Activated T-cell treated with anti-CD3 and anti-CD28 coated beads for 4 hours (primary cell): Measurements from ENCODE around the gene NDUFS3.
A peak's percentile ranks its signal among the peaks of the same experiment; 100 is the strongest.
"Not testable (repeated sequence)": the region's sequence is repeated elsewhere in the genome, so short reads cannot be mapped to it uniquely, and the experiment has no call there.

ENCODE experiments used
- DNase-seq: peaks from one replicate; pipeline ENCODE4 v3.0.0-alpha.2; 2020

The NDUFS3 gene

DNA sequence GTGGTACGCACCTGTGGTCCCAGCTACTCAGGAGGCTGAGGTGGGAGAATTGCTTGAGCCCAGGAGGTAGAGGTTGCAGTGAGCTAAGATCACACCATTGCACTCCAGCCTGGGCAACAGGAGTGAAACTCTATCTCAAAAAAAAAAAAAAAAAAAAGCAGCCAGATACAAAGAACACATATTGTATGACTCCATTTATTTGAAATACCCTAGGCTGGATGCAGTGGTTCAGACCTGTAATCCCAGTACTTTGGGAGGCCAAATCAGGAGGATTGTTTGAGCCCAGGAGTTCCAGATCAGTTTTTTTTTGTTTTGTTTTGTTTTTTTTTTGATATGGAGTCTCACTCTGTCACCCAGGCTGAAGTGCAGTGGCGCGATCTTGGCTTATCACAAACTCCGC is 16.5 kb upstream of the NDUFS3 start:
- DNase-seq, result not testable (repeated sequence)

DNA sequence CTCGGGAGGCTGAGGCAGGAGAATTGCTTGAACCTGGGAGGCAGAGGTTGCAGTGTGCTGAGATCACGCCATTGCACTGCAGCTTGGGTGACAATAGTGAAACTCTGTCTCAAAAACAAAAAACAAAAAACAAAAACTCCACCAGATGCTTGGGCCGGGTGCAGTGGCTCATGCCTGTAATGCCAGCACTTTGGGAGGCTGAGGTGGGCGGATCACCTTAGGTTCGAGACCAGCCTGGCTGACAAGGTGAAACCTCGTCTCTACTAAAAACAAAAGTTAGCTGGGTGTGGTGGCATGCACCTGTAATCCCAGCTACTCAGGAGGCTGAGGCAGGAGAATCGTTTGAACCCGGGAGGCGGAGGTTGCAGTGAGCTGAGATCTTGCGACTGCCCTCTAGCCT is 14.5 kb upstream of the NDUFS3 start:
- DNase-seq, result not testable (repeated sequence)

DNA sequence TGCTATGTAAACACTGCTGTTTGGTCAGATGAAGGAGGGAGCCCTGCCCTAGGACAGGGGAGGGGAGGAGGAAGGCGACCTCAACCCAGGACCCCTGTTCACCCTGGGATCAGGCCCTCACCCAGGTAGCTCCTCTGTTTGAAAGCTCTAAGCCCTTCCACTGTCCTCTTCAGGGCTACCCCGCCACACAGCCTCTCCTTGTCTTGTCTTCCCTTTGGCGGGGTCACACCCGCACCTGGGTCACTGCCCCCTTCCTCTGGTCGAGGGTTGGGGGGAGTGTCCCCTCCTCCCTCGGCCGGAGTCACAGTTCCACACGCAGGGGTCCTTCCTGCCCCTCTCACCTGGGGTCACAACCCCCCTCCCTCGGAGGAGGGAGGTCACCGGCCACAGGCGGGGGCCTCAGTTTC is 13.9 kb upstream of the NDUFS3 start:
- no peak for DNase-seq

DNA sequence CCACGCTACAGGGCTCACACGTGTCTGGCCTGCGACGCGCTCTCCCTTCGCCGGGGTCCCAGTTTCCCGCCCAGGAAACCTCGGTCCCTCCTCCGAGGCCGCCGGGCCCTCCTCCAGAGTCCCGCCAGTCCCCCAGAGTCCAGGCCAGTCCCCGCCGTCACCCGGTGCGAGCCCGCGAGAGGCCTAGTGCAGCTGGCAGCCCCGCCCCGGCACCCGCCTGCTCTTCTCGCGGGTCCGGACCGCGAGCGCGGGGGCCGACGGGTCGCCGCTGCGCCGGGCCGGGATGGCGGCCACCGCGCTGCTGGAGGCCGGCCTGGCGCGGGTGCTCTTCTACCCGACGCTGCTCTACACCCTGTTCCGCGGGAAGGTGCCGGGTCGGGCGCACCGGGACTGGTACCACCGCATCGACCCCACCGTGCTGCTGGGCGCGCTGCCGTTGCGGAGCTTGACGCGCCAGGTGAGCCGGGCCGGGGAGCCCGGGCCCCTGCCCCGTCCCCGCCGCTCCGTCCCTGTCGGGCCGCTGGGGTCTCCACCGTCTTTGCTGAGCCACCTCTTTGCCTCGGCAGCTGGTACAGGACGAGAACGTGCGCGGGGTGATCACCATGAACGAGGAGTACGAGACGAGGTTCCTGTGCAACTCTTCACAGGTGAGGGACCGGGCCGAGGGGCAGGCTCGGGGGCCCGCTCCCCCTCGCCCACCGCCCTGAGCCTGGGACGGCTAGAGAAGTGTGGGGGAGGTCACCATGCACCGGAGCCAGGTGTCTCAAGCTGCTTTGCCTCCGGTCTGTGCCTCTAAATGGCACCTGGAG is 13.3 kb upstream of the NDUFS3 start, which contains the start of gene PTPMT1:
PTPMT1 (plus strand) TSS at position 260 of the 809 bp plus-strand sequence; CDS start at position 284, 24 bp downstream.
- peak; percentile 40 for DNase-seq

DNA sequence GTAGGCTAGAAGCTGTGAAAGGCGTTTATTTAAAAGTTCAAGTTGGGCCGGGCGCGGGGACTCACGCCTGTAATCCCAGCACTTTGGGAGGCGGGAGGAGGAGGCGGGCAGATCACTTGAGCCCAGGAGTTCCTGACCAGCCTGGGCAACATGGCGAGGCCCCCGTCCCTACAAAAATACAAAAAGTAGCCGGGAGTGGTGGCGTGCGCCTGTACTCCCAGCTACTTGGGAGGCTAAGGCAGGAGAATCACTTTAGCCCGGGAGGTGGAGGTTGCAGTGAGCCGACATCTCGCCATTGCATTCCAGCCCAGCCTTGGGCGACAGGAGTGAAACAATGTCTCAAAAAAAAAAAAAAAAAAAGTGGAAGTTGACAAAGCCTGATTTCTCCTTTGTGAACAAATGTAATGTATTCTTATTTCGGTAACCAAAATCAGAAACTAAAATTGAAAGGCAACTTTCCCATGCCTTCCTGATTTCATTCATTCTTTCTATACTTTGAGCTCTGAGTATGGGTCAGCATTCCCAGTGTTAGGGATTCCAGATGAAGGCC is 12.7 kb upstream of the NDUFS3 start:
- DNase-seq, result no peak

DNA sequence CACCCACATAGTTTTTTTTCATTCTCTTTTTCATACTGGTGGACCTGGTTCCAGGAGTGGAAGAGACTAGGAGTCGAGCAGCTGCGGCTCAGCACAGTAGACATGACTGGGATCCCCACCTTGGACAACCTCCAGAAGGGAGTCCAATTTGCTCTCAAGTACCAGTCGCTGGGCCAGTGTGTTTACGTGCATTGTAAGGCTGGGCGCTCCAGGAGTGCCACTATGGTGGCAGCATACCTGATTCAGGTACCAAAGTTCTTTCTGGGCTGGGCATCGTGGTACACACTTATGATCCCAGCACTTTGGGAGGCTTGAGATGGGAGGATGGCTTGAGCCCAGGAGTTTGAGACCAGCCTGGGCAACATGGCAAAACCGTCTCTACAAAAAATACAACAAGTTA is 9.2 kb upstream of the NDUFS3 start:
- DNase-seq, result no peak

DNA sequence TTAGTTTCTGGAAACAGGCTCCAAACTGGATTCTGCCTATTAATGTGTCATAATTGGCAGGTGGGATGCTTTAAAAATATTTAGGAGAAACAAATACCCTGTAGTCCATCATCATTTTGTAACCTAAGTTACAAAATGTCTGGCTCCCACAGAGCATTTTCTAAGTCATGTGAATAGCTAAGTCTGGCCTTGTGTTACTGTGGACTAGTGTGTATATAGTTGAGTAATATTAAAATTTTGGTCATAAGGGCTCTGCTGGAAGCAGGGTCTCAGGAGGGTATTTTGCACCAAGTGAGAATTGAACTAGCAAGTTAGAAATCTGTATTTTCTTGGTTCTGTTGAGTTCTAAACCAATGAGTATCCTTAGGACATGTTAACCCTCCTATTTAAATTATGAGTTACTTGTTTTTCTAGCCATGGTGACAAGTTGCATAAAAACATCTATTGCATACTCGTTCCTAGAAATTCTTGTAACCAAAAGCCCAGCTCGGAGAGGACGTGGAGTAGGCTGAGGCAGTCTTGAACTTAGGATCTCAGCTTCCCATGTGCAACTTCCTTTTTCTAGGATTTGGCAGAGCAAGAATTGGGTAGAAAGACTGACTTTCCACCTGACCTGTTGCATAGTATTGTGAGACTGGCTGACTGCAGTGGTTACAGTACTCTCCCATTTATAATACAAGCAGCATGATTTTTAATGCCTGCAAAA is 8.1 kb upstream of the NDUFS3 start:
- DNase-seq, result no peak

DNA sequence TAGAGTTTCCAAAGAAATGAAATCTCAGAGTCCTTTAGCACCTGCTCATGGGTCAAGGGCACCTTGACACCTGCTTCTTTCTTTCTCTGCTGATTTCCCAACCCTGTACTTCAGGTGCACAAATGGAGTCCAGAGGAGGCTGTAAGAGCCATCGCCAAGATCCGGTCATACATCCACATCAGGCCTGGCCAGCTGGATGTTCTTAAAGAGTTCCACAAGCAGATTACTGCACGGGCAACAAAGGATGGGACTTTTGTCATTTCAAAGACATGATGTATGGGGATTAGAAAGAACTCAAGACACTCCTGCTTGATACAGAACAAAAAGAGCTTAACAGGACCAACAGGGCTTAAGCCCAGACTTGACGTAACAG is 7.5 kb upstream of the NDUFS3 start:
- DNase-seq, result no peak

DNA sequence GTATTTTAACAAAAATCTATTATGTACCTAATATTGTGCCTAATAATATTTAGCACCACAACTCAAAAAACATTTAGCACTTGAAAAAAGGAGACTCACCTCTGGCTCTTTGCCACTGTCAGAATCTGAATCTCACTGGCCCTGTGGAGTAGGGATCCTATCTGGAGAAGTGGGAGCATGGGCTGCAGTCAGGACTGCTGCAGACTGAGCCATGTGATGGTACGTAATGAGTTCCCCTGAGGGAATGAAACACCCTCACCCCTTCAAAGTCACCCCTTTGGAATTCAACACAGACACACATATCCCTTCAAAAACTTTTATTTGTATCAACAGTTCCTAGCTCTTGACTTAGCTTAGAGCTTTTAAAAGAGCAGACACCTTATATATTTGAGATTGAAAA is 7.0 kb upstream of the NDUFS3 start:
- DNase-seq, result no peak

DNA sequence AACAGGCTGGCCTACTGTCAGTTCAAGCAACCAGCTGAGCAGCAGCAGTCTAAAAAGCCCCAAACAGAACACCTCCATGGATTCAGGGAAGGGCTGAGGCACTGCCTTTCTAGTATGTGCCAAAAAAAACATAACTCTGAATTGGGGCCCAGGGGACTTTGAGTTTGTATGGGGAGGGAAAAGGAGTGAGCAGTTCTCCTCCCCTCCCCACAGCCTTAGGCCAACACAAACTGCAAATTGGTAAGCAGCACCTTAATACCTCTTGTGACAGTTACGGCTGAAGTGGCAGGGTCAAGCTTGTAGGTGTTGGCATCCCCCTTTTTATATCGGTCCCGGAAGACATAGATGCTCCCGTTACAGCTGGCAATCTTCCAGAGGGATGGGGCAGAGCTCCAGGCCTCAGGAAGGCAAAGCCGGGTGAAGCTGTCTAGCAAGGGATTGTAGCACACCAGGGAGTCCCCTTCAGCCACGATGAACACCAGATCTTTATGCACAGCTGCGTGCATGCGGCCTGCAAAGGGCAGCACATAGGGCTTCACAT is 6.1 kb upstream of the NDUFS3 start:
- no peak for DNase-seq

DNA sequence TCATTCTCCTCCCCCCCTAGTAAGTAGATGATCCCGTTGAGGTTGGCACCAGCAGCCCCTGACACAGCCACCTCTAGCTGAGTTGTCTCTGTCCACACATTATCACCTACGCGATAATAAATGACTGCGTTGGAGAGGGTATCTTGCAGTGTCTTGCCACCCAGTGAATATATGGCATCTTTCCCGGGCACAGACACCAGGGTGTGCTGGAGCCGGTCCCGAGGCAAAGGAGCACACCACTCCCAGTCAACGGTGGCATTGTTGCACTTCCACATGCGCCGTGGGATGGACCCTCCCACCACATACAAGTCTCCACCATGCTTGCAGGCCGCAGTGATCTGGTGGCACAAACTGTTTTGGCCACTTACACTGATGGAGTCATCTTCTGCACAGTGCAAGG is 5.6 kb upstream of the NDUFS3 start:
- DNase-seq, result no peak

DNA sequence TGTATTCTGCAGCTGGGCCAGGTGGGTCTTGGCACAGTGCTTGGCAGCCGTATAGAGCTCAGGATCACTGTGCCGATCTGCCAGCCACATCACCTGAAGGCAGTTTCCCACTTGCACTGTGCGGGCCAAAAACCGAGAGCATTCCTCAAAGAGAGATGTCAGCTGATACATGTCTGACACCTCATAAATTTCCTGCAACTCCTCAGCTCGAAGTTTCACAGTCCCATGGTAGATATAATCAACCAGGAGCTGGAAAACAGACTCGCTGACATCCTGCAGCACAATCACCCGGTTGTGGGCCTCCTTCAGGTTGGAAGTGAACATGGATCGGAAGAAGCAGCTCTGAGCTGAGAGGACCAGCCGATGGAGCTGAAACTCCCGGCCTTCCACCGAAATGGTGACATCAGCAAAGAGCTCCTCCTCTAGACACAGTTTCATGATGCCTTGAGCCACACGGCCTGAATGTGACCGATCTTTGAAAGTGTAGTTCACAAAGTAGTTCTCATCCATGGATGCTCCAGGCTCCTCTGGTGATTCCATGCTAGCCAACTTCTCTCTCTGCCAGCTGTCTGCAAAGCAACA is 1.3 kb upstream of the NDUFS3 start:
- DNase-seq, result no peak

DNA sequence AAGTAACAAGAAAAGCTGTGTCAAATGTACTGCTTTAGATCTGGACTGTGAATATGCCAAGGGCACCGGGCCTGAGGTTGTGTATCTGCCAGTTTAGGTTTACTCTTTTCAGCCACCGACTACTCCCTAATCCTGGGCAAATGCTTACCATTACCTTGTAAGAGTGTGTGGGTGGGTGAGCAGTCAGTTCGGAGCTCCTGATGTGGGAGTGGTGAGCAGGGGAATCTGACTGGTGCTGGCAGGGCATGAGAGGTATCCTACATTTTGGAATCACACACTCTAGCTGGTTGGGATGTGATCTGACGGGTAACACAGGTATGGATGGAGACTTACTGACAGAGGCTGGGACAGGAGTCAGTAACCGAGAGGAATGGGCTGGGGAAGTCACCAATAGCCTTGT is 5.0 kb downstream of the NDUFS3 start:
- no peak for DNase-seq

DNA sequence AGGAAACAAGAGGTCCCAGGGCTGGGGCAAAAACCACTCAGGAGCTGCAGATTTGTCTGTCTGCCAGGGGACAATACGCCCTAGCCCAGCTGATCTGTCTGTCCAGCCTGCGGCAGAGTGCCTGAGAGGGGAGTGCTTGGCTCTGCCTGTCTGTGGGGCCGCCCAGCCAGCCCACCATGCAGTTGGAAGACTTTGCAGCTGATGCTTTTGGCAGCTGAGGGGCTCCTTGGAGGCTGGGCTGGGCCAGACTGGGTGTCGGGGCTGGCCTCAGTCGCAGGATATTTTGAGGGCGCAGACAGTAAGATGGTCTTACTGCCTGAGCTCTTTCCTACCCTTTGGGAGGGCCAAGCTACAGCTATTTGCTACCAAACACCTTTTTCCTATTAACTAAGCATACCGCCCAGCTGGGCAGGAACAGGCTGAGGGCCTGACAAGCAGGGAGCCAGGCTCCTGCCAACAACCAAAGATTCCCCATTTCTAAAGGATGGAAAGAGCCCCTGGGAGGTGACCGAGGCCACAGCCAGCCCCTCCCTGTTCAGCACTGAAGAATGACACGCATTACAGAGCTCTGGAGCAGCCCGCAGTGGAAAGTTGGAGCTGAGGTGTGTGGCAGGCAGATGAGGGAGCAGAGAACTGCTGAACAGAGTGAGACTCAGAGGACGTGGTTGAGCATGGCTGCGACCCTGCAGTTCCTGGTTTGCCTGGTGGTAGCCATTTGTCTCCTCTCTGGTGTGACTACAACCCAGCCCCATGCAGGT is 7.4 kb downstream of the NDUFS3 start, which contains the start of gene FAM180B:
FAM180B (plus strand) TSS at position 581 of the 758 bp plus-strand sequence; CDS start at position 672, 91 bp downstream.
- no peak for DNase-seq

DNA sequence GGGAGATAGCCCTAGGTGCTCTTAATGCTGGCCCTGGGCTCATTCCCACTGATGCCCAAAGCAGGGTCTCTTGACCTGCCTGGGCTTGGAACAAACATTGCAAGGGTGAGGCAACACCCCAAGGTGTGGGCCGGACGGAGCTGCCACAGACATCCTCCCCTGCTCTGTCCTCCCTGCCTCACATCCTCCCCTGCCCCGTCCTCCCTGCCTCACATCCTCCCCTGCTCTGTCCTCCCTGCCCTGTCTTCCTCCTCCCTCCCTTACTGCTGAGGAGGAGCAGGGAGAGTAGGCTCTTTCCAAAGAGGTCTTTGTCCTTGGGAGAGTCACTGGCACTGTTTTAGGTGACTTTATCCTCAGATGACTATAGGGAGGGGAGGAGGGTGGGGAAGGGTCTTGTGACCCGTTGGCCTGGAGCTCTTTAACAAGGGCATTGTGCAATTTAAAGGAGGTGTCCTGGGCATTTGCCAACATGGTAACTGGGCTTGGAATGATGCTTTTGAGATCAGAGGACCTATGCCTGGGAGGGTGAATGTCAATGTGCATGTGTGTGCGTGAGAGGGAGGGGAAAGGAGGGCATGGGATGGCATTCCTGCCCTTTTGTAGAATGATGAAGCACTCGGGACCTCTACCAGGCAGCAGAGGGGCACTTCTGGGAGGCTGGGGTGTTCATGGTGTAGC is 8.3 kb downstream of the NDUFS3 start:
- DNase-seq, result no peak

DNA sequence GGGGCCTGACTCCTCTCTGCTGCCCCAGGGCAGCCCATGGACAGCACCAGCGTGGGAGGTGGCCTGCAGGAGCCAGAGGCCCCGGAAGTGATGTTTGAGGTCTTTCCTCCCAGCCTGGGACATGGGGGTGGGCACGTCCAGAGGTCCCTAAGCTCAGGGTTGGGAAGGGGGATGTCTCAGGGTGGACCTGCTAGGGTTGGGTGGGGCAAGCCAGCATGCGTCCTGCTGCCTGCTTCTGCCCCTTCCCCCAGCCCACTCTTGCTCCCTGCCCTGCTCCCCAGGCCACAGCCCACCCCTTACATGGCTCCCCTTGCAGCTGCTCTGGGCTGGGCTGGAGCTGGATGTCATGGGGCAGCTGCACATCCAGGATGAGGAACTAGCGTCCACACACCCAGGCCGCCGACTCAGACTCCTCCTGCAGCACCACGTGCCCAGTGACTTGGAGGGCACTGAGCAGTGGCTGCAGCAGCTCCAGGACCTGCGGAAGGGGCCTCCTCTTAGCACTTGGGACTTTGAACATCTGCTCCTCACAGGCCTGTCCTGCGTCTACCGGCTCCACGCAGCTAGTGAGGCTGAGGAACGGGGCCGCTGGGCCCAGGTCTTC is 9.0 kb downstream of the NDUFS3 start:
- DNase-seq, result no peak

DNA sequence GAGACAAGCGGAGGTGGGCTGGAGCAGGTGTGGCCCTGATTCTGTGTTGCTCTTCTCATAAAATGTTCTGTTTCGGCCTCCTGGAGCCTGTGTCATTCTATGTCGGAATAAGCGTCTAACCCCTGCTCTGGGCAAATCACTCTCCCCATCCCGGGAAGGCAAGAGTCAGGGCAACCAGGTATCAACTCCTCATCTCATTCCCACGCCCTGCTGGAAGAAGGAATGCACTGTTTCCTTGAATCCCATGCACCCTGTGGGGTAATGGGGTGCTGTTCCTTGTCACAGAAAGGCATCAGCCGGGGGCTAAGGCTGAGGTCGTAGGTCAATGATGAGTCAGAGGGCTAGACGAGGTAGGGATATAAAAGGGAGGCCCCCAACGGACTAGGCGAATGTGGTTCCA is 10.2 kb downstream of the NDUFS3 start:
- DNase-seq, result no peak

DNA sequence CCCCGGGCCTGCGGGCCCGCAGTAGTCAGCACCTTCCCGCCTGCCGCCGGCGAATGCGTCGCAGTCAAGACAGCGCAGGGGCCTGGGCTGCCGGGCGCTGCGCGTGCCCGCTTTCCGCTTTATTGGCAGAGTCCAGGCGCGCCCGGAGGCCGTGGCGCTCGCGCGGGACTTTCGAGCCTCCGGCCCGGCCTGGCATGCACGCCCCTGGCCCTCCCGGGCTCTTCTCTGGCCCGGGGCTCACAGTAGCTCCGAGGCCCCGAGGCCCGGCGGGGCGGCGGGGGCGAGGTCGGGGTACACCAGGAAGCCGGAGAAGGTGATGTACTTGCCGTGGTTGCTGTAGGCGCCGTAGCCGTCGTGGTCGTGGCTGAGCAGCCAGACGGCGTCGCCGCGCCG is 10.7 kb downstream of the NDUFS3 start:
- DNase-seq, result no peak

DNA sequence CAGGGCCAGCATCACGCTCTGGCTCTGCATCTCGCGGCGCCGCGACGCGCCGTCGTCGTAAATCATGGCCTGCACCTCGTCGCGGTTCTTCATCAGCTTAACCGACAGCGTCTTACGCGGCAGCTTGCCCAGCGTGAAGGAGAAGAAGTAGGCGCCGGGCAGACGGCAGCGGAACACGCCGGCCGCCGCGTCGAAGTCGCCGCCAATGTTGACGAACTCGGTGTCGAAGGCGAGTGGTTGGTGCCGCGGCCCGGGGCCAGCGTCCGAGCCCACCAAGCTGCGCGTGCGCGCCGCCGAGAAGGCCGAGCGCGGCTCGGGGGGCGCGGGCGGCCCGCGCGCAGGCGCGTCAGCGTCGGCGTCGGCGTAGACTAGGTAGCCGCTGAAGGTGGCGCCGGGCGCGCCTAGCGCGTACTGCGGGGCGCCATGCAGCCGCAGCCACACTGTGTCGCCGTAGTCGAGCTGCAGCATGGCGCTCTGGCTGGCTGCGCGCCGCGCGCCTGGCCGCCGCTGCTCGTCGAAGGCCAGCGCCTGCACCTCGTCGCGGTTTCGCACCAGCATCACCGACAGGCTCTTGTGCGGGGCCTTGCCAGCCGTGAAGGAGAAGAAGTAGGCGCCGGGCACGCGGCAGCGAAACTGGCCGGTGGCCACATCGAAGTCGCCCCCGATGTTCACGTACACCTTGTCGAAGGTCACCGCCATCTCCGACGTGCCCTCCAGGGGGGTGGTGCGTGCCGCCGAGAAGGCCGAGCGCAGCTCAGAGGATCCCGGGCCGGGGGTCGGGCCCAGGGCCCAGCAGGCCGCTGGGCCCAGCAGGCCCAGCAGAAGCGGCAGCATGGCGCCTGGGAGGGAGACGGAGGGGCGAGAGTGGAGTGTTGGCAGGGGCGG is 11.3 kb downstream of the NDUFS3 start:
- no peak for DNase-seq

DNA sequence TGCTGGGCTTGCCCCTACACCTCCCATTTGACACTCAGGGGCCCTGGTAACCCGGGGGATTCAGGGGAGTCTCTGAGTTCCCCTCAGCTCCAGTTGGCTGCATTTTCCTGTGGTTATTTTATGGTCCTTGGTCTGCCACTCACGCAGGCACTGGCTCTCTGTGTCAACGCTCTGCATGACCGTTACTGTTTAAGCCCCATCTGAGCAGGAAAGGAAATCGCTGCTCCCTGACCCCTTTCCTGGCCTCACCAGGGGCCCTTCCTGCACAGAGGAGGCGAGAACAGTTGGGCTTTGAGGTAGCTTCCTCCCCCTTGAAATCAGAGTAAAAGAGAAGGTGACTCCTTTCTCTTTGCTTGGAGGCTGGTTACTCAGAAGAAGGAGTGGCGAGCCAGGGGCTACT is 12.9 kb downstream of the NDUFS3 start:
- DNase-seq, result no peak

DNA sequence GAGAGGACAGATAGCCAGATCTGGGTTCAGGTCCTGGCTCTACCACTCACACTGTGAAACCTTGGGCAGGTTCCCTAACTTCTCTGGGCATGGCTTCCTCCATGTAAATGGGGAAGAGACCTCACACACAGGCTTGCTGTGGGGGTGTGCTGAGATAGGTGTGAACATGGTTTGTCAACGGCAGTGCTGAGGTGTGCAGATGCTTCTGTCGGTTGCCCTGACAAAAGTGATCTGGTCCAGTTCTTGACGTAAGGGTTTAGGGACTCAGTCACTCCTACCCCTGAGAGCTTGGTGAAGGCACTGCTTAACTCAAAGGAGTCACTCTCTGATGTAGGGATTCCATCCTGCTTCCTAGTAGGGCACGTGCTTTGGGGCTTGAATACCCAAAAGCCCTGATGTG is 13.4 kb downstream of the NDUFS3 start:
- no peak for DNase-seq
